GM18868 (cell line): ENCODE measurements around the gene CA10.

Experiments used
- ATAC-seq: cut with Tn5 transposase; IDR thresholded peaks from one replicate; pipeline ENCODE4 v1.9.1; 2021; ENCODE audit warnings: mild to moderate bottlenecking, moderate library complexity; ENCODE audit not compliant: unreplicated experiment

Gene CA10

DNA sequence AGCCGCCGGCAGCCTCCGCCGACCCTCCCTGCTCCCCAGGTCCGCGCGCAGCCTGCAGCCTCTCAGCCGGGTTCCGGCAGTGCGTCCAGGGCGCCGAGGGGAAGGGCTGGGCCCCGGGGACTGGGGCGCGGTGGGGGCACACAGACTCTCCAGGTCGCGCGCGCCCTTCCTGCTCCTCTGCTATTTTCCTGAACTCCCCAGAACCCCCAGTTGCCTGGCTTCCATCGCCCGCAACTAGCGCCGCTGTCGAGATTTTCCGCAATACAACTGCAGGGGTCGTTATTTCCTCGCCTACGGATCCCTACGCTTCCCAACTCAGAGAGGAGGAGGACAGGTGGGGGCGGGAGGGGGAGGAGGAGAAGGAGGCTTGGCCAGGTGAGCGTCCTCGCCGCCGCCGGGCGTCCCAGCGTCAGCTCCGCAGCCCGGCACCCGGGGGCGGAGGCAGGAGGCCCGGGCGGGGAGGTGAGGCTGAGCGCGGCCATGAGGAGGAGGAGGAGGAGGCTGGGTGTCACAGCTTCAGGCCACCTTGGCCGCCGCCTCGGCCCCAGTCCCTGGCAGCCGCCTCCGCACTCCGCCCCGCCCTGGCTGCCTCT lies at the start of gene CA10:
Gene CA10, minus strand, starts transcription at position 265 of the 593 bp plus-strand sequence.
- no peak for ATAC-seq

DNA sequence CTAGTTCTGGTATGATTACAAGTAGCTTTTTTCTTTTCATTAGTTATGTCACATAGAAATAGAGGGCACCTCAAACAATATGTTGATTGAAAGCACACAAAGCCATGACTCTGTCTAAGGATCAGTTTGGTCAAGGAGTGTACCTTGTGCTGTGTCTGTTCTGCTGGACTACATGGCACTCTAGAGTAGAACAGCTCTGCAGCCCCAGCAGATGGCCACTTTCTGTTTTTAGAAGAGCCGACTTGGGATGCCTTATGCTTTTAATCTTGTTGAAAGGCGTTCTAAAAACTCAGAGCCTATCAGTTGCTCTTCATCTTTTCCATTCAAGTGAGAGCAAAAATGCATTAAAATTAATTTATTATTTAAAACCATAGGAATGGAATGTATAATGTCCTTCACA lies 49.3 kb upstream of the CA10 start:
- ATAC-seq = no peak

DNA sequence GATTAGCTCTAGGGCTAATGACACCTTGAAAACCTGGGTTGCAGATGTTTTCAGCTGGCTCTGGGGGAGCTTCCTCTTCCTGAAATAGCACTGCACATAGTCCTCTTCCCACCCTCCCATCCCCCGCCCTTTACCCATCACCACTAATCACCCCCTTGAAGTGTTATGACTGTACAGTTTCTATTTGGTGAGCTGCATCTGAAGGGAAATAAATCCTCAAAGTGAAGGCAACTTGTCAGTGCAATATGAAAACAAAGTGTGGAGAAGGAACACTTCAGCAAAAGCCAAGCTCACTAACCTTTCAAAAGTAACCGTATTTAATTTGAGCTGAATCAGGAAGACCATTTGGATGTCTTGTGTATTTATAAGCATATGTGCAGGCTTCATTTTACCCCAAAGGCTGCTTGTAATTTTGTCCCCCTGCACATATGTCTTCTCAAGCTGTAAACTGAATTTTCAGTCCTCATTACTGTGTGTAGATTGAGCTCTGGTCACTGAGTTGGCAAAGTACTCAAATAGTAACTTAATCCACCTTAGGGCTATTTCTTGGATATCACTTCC lies 44.1 kb upstream of the CA10 start:
- no peak for ATAC-seq

DNA sequence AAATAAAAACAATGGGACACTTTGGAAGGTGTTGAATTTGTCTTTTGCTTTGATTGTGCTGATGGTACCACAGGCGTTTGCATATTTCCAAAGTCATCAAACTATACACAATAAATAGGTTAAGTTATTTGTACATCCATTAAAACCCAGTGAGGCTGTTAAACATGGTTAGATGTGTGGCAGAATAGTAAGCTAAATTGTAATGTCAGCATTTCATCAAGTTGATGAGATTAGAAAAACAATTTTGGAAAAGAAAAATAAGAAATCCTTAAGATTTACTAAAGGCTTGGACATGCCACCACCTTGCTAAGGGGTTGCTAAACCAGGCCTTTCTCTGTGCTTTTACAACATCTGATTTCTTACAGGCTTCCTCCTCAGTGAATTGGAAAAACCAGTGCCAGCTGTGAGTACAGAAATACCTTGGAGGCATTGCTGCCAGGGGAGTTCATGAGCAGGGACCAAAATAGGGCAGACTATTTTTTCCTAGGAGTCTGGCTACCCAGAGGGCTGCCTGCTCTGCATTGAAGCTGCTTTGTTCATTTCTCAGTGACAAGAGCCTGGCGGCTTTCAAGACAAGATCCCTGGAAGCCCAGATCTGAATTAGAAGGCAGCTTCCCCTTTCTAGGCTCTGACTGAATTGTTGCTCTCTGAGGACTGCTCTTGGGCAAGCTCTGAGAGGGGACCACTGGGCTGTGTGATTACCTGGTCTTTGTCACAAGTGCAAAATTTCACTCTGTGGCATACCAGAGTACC lies 43.4 kb upstream of the CA10 start:
- no peak for ATAC-seq

DNA sequence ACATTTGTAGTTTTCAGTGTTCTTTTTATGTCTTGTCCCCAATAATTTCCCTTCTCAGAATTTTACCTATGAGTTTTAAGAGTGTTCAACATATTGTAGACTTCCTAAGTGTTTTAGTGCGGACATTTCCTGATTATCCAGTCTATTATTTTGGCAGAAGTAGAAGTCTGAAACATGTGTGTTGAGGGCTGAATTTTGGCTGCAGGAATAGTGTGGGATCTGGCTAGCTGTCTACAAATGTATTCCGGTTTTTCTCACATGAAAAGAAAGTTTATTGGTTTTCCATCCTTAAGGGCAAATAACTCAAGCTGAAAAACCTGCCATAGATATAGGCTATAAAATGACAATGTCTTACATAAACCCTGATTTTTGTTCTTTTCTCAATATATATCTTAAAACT lies 33.0 kb upstream of the CA10 start:
- ATAC-seq = no peak

DNA sequence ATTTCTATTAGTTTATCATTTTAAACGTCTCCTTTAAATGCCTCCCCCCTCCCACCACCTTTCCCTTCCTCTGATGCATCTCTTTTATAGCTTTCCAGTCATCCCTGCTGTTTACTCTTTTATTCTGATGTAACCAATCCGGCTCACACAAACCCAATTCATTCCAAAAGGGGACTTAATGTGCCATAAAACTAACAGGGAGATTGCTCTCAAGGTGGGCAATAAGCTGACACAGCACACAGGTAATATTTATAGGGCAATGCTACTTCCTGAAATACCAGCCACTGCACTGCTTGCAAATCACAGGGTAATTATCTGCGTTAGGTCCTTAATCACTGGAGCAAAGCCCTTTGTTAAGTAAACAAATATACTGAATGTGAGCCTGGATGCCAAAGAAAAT lies 23.3 kb upstream of the CA10 start:
- ATAC-seq = no peak

DNA sequence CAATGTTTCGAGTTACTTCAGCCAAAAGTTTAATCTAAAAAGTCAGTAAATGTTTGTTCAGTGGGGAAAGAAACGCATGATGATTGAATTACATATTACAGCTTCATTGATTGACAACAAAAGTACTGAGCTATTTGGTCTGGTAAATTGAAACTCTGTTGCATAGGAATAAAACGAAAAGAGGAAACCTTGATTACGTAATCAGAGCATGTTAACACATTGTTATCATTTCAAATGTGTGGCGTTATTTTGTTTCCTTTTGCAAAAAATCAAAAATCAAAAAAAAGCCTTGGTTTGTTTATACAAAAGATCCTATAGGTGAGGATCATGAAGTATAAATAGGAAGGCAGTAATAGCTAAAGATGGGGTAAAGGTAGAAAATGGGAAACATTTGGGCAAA lies 19.5 kb upstream of the CA10 start:
- no peak for ATAC-seq

DNA sequence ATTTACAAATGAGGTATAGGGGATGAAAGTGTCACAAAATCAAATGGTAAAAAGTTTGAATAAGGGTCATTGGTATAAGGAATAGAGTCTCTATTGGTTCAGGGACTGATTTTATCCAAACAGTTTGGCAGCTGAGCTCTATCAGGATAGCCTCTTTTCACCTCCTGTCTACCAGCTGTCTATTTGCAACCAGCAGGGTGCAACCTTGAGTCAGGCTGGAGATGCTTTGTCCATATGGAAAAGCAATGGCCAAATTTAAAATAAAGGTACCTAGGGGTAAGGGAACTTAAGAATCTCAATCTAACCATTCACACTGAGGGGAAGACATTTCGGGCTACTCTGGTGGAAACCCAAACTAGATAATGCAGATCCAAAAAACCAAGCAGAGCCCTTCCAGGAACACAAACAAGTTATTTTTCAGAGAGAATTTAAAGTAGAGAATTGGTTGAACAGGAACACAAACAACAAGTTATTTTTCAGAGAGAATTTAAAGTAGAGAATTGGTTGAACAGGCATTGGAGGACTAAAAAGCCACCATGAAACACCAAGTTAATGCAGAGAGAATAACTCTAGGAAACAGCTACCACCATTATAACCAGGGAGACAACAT lies 12.6 kb upstream of the CA10 start:
- no peak for ATAC-seq

DNA sequence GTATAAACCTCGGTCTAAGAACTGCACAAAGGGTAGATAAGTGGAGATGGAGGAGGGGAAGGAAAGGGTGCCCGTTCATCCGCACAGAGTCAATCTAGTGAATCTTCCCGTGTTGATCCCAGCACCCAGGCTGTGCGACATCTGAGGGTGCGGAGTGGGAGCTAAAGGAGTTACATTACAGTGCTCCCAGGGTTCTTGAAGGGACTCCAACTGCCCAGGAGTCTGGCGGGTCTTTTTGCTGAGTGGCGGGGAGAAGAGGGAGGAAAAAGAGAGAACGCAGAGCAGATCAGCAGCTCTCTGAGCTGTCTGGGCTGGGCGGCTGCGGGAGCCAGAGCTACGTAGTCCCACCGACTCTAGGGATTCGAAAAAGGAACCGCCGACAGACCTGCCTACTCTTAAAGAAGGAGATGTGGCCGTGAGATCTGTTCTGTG lies 1.6 kb upstream of the CA10 start:
- ATAC-seq = no peak

DNA sequence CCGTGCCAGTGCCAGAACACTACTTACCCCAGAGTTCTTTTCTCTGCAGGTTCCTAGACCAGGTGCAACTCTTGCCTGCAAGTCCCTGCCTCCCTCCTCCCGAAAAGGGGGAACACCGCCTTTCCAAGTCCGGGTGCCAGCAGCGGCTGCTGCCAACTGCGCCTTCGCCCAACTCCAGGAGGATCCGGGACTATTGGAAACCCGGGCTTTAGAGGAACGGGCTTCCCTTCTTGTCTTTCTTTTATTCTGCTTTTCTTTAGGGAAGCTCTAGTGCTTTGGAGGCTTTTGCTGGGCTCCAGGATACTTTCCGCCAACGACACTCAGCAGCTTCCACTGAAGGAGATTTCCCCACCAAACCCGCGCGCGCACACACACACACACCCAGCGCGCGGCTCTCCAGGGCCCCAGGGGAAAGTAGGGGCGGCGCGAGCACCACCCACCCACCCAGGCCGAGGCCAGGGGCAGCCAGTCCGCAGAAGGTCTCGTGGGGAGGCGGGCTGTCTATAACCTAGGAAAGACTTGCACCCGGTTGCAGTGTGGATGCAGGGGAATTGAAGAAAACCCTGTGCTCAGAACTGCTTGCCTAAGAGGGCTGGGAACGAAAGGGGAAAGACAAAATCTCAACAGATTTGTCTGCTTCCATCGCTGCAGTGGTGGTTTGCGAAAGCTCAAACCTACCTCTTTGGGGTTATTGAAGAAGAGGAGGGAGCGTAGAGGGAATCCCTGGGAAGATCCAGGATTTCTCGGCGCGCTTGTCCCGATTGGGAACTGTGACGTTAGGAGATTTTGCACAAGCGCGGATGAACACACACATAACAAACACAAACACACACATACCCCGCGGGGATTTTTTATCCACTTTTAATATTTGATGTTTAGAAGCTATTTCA lies 977 bp upstream of the CA10 start:
- no peak for ATAC-seq

DNA sequence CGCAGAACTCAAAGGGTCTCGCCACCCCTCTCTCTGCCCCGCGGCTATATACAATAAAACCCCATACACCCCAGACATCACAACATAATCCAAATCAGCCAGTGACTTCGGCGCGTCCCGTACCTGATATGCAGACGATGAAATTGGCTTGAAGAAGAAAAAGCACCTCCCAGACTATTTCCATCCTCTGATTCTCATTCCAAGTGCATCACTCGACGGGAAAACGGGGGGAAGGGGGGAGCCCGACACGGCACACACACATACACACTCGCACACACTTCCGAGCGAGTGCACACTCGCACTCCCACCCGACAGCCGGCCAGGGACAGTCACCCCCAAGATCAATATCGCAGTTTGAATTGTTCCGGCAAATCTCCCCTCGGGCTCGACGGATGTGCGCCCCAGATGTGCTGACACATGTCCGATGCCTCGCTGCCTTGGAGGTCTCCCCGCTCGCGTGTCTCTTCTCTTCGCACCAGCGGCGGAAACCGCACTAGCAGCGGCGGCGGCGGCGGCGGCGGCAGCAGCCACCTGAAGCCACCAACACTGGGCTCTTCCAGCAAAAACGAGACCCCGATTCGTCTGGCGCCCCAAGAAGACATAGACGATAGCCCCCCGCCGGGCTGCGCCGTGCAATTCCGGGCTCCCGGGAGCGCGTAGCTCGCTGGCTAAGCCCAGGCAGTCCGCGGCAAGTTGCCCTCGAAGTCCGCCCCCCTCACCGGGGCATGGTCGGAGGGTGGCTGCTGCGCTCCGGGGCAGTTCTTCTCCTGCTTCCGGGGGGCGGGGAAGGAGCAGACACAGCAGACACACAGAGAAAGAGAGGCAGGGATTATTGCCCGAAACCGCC lies 688 bp downstream of the CA10 start:
- no peak for ATAC-seq

DNA sequence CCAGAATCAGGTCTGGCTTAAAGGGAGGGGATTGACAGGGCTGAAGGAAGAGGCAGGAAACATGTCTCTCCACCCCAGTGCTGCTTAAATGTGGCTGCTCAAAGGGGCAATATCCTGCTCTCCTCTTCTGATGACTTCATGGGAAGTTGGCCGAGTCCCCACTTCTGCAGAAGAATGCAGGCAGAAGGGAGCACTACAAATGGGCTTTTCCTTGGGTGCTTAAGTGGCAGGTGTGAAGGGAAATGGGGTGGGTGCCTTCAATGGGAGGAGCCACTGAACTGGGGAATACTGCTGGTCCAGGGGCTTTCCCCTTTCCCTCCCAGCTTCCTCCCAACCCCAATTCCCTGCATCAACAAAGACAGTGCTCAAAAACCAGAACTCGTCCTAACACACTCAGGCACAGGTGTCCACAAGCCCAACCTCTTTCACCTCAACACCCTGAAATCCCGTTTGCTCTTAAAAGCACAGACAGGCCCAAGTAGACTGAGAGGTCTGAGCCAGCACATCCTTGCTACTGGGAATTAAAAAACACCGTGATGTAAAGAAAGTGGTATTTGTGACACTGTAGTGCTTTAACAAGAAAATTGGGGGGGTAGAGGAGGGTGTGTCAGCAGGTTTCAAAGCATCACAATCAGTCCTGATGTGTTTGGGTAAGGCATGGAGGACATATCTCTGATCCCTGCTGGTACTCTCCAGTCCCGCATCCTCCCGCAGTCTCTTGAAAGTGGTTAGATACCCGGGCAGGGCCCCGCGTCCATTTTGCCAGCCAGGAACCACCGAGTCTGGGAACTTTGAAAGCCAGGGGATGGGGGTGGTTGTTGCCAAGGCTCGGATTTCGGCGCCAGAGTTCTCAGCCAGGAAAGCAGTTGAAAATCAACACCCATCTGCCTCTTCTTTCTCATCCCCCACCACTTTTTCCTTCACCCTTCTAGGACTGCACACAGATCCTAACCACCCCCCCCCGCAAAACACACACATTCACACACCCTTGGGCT lies 1.6 kb downstream of the CA10 start:
- ATAC-seq = no peak

DNA sequence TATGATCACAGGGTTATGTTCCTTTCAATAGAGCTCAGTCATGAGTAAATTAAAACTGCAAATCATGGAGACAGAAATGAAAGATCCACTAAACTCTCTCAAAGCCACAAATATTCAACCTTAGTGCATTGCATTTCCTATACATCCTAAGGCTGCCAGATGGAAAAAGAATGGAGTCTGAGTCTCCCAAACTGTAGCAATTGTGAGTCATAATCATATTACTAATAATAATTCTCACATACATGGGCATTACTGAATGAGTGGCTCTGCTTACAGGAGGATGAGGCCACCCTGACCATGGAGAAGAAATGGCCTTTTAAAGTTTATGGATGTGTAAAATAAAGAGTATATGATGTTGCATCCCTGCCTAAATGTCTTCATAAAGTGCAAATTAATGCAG lies 3.2 kb downstream of the CA10 start:
- ATAC-seq = no peak

DNA sequence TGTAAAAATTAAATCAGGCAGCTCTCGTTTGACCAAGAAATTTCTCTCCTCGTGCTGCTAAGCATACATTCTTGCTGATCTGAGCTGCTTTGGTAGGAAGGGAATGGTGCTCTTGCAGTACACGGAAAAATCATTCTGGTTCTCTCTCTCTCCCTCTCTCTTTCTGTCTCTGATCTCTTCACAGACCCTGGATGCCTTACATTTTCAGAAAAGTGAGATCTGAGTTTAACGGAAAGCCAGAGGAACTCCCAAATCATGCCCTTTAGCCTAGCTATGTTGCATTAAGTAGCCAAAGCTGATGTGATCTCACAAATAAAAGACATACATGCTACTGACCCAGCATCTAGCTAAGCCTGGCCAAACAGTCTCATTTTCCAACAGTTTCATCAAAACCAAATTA lies 4.0 kb downstream of the CA10 start:
- no peak for ATAC-seq

DNA sequence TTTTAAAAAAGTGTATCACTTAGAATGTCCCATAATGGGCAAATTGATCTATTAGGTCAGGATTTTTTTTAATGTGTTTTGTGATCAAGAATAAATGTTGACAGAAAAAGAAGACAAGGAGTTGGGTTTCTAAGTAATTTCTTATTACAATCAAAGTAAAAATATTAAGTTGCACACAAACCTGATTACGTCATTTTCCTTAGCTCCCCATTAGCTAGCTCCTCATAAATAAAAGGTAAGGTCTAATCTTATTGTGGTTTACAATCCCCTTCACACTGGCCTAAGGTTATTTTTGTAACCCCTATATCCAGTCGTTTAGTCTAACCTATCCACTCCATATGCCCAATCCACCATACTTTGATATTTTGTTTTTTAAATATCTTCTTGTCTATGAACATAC lies 7.6 kb downstream of the CA10 start:
- ATAC-seq = no peak

DNA sequence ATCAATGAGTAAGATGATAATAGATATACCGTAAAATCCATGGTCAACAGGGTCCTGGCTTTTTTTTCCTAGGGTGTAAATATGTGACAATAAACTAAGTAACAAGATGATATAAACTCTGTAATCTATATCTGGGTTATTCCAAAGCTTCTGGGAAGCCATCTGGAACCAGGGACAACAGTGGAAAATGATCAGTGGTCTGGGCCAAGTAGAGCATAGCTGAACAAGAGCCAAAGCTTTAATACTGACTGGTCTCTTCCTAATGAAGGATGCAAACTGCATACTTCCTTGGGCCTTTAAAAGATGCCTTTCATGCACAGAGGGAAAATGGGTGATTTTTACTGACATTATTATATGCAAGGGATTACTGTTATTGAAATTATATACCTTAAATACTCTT lies 8.9 kb downstream of the CA10 start:
- ATAC-seq = no peak

DNA sequence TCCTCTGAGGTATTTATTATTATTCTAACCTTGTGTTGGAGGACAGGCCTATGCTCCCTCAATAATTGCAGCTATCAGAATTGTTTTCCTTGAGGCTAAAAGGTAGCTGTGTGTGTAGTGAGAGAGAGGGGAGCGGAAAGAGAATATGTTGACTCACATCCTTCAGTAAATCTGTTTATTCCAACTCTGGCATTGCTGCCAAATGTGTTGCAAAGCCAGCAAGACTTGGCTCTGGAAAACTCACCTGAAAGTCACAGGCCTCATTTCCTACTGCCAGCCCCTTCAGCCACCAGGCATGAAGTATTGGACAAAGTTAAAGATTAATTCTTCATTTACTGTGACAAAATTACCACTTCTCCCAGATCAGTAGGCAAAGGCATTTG lies 9.6 kb downstream of the CA10 start:
- no peak for ATAC-seq

DNA sequence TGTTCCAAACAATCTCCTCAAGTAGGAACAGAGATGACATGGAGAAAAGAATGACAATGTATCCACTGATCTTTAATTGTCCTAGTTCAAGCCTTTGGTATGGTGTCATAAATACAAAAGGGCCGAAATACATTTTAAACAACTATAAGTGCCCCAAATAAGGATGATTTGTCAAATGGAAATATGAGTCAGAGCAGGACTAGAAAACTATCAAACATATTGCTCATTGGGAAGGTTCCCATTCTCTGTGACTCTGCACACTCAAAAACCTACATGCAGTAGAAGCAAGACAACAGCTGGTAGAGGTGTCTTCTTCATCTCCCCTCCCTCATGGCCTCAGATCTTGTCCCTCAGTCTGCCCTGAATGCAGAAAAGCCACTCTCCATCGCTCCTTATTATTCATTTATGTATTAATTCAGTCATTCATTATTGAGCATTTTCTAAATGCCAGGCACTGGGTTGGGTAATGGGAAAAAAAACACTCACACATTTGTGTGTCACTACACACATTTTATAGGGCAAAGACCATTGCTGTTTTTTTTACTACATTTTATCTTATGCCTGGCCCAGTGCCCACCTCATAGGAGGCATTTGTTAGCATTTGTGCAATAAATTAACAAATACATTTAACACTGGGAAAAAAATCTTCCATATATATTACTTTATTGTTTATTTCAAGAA lies 10.1 kb downstream of the CA10 start:
- no peak for ATAC-seq
